ENCODE measurements around the gene LRP6.

Gene LRP6

GRCh38 chr12:12224240-12224940 is 42.5 kb downstream of the LRP6 start:
- peaks cover 89% of the 10 kb centered on the region for H3K79me2 ChIP-seq (ENCODE audit: control insufficient read depth, low read length)
- H3K4me1 ChIP-seq (ENCODE audit: control insufficient read depth, low read length): no peaks in the 10 kb centered on the region
- no peaks in the 10 kb centered on the region for H3K9me2 ChIP-seq (replicated peaks; ENCODE audit: control insufficient read depth, low read length)
- no peaks in the 10 kb centered on the region for H4K20me1 ChIP-seq (ENCODE audit: control insufficient read depth, insufficient read depth, low read depth, low read length)
- no peak overlapping the region for H3K27ac ChIP-seq (ENCODE audit: low read depth, low read length)
- H3K4me2 ChIP-seq (ENCODE audit: low read length): no peak overlapping the region
- TF ChIP-seq EZH2phosphoT487 (IDR thresholded peaks at IDR 0.05; ENCODE audit: borderline replicate concordance, low read length): no peak
- TF ChIP-seq, protein P1, sequence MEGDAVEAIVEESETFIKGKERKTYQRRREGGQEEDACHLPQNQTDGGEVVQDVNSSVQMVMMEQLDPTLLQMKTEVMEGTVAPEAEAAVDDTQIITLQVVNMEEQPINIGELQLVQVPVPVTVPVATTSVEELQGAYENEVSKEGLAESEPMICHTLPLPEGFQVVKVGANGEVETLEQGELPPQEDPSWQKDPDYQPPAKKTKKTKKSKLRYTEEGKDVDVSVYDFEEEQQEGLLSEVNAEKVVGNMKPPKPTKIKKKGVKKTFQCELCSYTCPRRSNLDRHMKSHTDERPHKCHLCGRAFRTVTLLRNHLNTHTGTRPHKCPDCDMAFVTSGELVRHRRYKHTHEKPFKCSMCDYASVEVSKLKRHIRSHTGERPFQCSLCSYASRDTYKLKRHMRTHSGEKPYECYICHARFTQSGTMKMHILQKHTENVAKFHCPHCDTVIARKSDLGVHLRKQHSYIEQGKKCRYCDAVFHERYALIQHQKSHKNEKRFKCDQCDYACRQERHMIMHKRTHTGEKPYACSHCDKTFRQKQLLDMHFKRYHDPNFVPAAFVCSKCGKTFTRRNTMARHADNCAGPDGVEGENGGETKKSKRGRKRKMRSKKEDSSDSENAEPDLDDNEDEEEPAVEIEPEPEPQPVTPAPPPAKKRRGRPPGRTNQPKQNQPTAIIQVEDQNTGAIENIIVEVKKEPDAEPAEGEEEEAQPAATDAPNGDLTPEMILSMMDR (IDR thresholded peaks at IDR 0.05; ENCODE audit: low read depth, low read length, poor library complexity, severe bottlenecking): no peak
- no peaks in the 10 kb centered on the region for H3F3A ChIP-seq (ENCODE audit: control insufficient read depth, insufficient read depth)
- no peaks in the 10 kb centered on the region for H3K36me3 ChIP-seq (ENCODE audit: control insufficient read depth, low read length)
- H3K4me3 ChIP-seq (ENCODE audit: low read length): no peak overlapping the region
- H3K9me3 ChIP-seq (ENCODE audit: control insufficient read depth, insufficient read depth, low read length): no peaks in the 10 kb centered on the region
- no peaks in the 10 kb centered on the region for H3K27me3 ChIP-seq (ENCODE audit: control insufficient read depth, low read length)

DNA sequence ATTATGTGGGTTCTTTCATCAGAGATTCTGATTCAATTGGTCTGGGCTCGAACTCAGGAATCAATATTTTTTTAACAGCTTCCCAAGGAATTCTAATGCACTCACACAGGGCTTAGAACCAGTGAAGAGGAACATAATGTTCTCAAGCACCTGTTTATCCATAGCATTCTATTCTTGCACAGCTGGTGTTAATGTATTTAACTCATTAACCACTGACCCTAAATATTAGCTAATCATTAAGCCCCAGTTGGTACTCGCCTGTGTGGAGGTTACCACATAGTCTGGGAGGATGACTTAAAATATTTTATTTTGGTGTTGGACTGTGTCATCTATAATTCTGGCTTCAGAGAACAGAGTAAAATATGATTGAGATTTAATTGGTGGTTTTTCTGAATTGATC is 45.3 kb downstream of the LRP6 start:
- Histone ChIP-seq H3K27me3 (ENCODE audit: control insufficient read depth, low read length) (no peaks in the 10 kb centered on the region), H3K27ac (ENCODE audit: low read depth, low read length) (no peak overlapping the region), H3K79me2 (ENCODE audit: control insufficient read depth, low read length) (peaks cover 88% of the 10 kb centered on the region), H3F3A (ENCODE audit: control insufficient read depth, insufficient read depth) (no peaks in the 10 kb centered on the region), H4K20me1 (ENCODE audit: control insufficient read depth, insufficient read depth, low read depth, low read length) (no peaks in the 10 kb centered on the region), H3K9me2 (replicated peaks; ENCODE audit: control insufficient read depth, low read length) (no peaks in the 10 kb centered on the region), H3K36me3 (ENCODE audit: control insufficient read depth, low read length) (no peaks in the 10 kb centered on the region), H3K4me1 (ENCODE audit: control insufficient read depth, low read length) (peaks cover 14% of the 10 kb centered on the region), H3K9me3 (ENCODE audit: control insufficient read depth, insufficient read depth, low read length) (no peaks in the 10 kb centered on the region), H3K4me2 (ENCODE audit: low read length) (no peak overlapping the region), H3K4me3 (ENCODE audit: low read length) (no peak overlapping the region)
- TF ChIP-seq, protein P1 (IDR thresholded peaks at IDR 0.05; ENCODE audit: low read depth, low read length, poor library complexity, severe bottlenecking): no peak
- TF ChIP-seq EZH2phosphoT487 (IDR thresholded peaks at IDR 0.05; ENCODE audit: borderline replicate concordance, low read length): no peak

GRCh38 chr12:12219664-12220063 is 47.2 kb downstream of the LRP6 start:
- Histone ChIP-seq H4K20me1 (ENCODE audit: control insufficient read depth, insufficient read depth, low read depth, low read length) (no peaks in the 10 kb centered on the region), H3F3A (ENCODE audit: control insufficient read depth, insufficient read depth) (no peaks in the 10 kb centered on the region), H3K4me1 (ENCODE audit: control insufficient read depth, low read length) (peaks cover 21% of the 10 kb centered on the region), H3K4me2 (ENCODE audit: low read length) (no peak overlapping the region), H3K36me3 (ENCODE audit: control insufficient read depth, low read length) (no peaks in the 10 kb centered on the region), H3K79me2 (ENCODE audit: control insufficient read depth, low read length) (peaks cover 73% of the 10 kb centered on the region), H3K9me3 (ENCODE audit: control insufficient read depth, insufficient read depth, low read length) (no peaks in the 10 kb centered on the region), H3K4me3 (ENCODE audit: low read length) (no peak overlapping the region), H3K27ac (ENCODE audit: low read depth, low read length) (no peak overlapping the region), H3K27me3 (ENCODE audit: control insufficient read depth, low read length) (no peaks in the 10 kb centered on the region), H3K9me2 (replicated peaks; ENCODE audit: control insufficient read depth, low read length) (no peaks in the 10 kb centered on the region)
- no peak for TF ChIP-seq EZH2phosphoT487 (IDR thresholded peaks at IDR 0.05; ENCODE audit: borderline replicate concordance, low read length)
- TF ChIP-seq, protein P1 (IDR thresholded peaks at IDR 0.05; ENCODE audit: low read depth, low read length, poor library complexity, severe bottlenecking): no peak
